Measurements from ENCODE around the gene GP9. TPM values are rescaled to one million over a fixed set of nuclear protein-coding genes. Genes with fewer than 3 reads are reported as not detected.

Gene GP9
- total and polyA plus RNA-seq, 9 of the 15 experiments (the other 6 are each of a cell fraction or from before 2014, with no cell fraction given), result not detected

GRCh38 chr3:129039271-129040038 lies 21.1 kb upstream of the GP9 start:
- H3K27ac ChIP-seq (ENCODE audit: extremely low read depth, low read depth, low read length), result no peak overlapping the region
- ChIA-PET POLR2A (no interaction called here), CTCF (ENCODE audit: low intra/inter-chr PET ratio) (no interaction called here)
- H4K20me1 ChIP-seq (replicated peaks; ENCODE audit: control insufficient read depth, insufficient read depth, low read length), result no peaks in the 10 kb centered on the region
- in situ Hi-C loops (cut with MboI) (no loop called here), intact Hi-C loops (cut with micrococcal nuclease) (no loop called here)
- FAIRE-seq, result no peak
- H3K4me3 ChIP-seq, result no peak overlapping the region
- 9% methylated on average over 12 of the region's 14 CpGs for WGBS (ENCODE audit: insufficient coverage, low coverage, missing lambda C conversion rate)
- no peak overlapping the region for H2AFZ ChIP-seq (ENCODE audit: low read depth, low read length)
- H3K4me2 ChIP-seq (ENCODE audit: insufficient read depth, low read length), result no peak overlapping the region
- H3K4me1 ChIP-seq (replicated peaks in 1 of 2; ENCODE audit: control insufficient read depth in 2 of 2, insufficient read depth in 2 of 2, low read length in 2 of 2), result peaks cover 0 to 10% of the 10 kb centered on the region in 2 experiments; a peak in 2 of 5 replicates
- TF ChIP-seq ZNF253 (CRISPR knock-in tag; conservative IDR thresholded peaks at IDR 0.05), result no peak
- TF ChIP-seq MAFK (IDR thresholded peaks at IDR 0.05; ENCODE audit: low read length), result no peak
- no peak for TF ChIP-seq CREB3 (tag; conservative IDR thresholded peaks at IDR 0.05; ENCODE audit: low read depth)
- no peak for TF ChIP-seq RBM34 (IDR thresholded peaks at IDR 0.05; ENCODE audit: borderline replicate concordance, insufficient read depth, low read length)
- TF ChIP-seq KDM2B (CRISPR knock-in tag; IDR thresholded peaks at IDR 0.05), result no peak
- TF ChIP-seq NBN (IDR thresholded peaks at IDR 0.05; ENCODE audit: low read depth), result no peak
- peak; percentile 84 for TF ChIP-seq NFIC (IDR thresholded peaks at IDR 0.05)
- no peak for TF ChIP-seq CREB5 (CRISPR knock-in tag; IDR thresholded peaks at IDR 0.05)
- TF ChIP-seq ELF1 (tag; IDR thresholded peaks at IDR 0.05), result no peak
- ATAC-seq, result no peak
- H3K9me1 ChIP-seq (ENCODE audit: control insufficient read depth, insufficient read depth, low read length), result no peaks in the 10 kb centered on the region
- DNase-seq (ENCODE audit: extremely low read depth in 1 of 4, low spot score in 3 of 4), result no peak
- no peaks in the 10 kb centered on the region for H3K36me3 ChIP-seq (ENCODE audit: control insufficient read depth, insufficient read depth, low read length)
- no peak overlapping the region for H3K9ac ChIP-seq (ENCODE audit: insufficient read depth in 1 of 2, low read depth in 2 of 2, low read length in 2 of 2)
- no TSS peak for BruUV-seq (replicated peaks)
- H3K27me3 ChIP-seq (ENCODE audit: control insufficient read depth in 2 of 2, insufficient read depth in 2 of 2, low read length in 2 of 2), result peaks cover 0 to 9% of the 10 kb centered on the region in 2 experiments; a peak in 2 of 5 replicates
- no peaks in the 10 kb centered on the region for H3K79me2 ChIP-seq (ENCODE audit: control insufficient read depth, insufficient read depth, low read length)
- no peaks in the 10 kb centered on the region; the same call in 1 of the 2 replicates for H3K9me3 ChIP-seq (replicated peaks; ENCODE audit: control insufficient read depth, insufficient read depth, low read depth, low read length)
